DND-41 (cell line): Measurements from ENCODE around the gene KCNH8.

Experiments used
- EZH2 ChIP-seq: IDR thresholded peaks from 3 replicates; pipeline ENCODE4 v1.6.1; 2012; ENCODE audit warnings: borderline replicate concordance, low read depth, mild to moderate bottlenecking, moderate library complexity, low read length, inconsistent platforms; ENCODE audit not compliant: severe bottlenecking
- TF ChIP-seq, protein P1 (sequence below): IDR thresholded peaks from 2 replicates; pipeline ENCODE4 v1.5.1; 2012; ENCODE audit warnings: borderline replicate concordance, low read length, moderate library complexity, mild to moderate bottlenecking; ENCODE audit not compliant: poor library complexity, severe bottlenecking; ENCODE audit errors: extremely low read depth

GRCh38 chr3:19439944-19440343 lies 291.6 kb downstream of the KCNH8 start:
- TF ChIP-seq, protein P1, sequence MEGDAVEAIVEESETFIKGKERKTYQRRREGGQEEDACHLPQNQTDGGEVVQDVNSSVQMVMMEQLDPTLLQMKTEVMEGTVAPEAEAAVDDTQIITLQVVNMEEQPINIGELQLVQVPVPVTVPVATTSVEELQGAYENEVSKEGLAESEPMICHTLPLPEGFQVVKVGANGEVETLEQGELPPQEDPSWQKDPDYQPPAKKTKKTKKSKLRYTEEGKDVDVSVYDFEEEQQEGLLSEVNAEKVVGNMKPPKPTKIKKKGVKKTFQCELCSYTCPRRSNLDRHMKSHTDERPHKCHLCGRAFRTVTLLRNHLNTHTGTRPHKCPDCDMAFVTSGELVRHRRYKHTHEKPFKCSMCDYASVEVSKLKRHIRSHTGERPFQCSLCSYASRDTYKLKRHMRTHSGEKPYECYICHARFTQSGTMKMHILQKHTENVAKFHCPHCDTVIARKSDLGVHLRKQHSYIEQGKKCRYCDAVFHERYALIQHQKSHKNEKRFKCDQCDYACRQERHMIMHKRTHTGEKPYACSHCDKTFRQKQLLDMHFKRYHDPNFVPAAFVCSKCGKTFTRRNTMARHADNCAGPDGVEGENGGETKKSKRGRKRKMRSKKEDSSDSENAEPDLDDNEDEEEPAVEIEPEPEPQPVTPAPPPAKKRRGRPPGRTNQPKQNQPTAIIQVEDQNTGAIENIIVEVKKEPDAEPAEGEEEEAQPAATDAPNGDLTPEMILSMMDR = no peak
- TF ChIP-seq EZH2 = no peak
